IPS DF 19.7 (cell line): ENCODE measurements around the gene CAMKK2.
"Not testable (repeated sequence)": the region's sequence is repeated elsewhere in the genome, so short reads cannot be mapped to it uniquely, and the experiment has no call there.

Experiments
- DNase-seq: peaks from one replicate; pipeline ENCODE4 v3.0.0-alpha.2; 2013; ENCODE audit warnings: low read depth, low spot score

The CAMKK2 gene

DNA sequence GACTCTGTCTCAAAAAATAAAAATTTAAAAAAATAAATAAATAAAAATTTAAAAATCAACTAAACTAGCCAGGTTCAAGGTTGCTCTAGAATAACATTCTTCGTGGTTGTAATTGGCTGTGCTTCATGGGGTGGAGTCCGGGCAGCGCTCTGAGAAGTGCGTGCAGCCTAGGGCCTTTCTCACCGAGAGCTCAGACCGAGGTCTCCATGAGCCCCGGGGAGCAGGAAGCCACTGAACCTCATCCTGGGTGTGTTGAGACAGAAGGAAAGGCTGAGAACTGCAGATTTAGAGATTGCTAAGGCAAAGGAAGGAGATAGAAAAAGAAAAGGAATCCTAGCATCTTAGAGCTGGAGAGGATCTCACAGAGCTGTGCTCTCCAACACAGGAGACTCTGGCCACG lies 71.9 kb downstream of the CAMKK2 start:
- DNase-seq: no peak

DNA sequence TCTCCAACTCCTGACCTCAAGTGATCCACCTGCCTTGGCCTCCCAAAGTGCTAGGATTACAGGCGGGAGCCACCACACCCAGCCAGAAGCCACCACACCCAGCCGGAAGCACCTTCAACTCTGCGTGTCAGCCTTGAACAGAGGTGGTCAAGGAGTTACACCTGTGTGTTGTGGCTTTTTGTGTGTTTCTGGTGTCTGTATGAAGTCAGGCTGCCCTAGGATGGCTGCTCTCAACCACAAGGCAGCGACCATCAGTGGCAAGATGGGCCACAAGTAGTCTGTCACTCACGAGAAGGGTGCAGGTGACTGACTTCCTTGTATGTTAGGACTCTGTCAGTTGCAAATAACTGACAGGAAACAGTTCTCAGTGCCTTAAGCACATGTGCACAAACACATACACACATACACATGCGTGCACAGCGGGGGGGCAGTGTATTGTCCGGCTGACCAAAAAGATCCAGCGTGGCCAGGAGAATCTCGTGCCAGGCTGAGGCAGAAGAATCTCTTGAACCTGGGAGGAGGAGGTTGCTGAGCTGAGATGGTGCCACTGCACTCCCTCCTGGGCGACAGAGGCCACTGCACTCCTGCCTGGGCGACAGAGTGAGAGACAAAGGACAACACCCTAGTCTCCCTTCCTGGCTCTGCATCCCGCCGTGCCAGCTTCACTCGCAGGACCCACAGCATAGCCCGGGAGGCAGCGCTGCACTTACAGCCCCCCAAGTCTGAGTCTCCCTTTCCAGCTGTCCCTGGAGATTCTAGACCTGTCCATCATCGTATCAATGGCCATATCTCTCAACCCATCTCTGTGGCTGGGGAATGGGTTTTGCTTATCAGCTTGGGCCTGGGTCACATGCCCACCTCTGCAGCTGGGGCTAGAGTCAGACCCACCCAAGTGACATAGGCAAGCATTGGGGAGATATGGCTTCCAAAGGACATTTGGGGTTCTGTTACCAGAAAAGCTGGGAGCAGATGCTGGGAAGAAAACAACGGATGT lies 72.9 kb downstream of the CAMKK2 start:
- no peak for DNase-seq

DNA sequence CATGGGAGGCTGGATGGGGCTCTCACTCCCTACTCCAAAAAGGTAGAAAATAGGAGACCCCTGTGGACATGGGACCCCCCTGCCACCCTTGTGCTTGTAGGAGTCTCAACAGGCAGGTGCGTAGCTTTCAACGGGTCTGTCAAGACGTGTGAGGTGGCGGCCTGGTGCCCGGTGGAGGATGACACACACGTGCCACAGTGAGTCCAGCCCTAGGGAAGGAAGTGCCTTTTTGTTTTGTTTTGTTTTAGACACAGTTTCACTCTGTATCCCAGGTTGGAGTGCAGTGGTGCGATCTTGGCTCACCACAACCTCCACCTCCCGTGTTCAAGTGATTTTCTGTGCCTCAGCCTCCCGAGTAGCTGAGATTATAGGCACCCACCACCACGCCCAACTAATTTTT lies 73.7 kb downstream of the CAMKK2 start:
- no peak for DNase-seq

DNA sequence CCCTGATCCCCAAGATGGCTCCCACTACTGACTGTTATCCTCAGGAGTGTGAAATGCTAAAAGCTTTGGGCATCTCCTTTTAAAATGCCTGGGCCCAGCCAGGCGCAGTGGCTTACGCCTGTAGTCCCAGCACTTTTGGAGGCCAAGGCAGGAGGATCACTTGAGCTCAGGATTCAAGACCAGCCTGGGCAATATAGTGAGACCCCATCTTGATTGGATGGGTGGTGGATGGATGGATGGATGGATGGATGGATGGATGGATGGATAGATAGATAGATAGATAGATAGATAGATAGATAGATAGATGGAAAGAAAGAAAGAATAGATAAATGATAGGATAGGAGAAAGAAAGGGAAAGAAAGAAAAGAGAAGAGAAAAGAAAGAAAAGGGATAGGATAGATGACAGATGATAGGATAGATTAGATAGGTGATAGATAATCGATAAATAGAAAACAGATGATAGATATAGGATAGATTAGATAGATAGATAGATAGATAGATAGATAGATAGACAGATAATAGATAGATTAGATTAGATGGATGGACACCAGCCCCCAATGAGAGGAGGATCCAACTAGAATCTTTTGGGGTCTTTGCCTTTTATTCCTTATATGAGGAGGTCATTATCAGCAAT lies 77.0 kb downstream of the CAMKK2 start:
- no peak for DNase-seq

DNA sequence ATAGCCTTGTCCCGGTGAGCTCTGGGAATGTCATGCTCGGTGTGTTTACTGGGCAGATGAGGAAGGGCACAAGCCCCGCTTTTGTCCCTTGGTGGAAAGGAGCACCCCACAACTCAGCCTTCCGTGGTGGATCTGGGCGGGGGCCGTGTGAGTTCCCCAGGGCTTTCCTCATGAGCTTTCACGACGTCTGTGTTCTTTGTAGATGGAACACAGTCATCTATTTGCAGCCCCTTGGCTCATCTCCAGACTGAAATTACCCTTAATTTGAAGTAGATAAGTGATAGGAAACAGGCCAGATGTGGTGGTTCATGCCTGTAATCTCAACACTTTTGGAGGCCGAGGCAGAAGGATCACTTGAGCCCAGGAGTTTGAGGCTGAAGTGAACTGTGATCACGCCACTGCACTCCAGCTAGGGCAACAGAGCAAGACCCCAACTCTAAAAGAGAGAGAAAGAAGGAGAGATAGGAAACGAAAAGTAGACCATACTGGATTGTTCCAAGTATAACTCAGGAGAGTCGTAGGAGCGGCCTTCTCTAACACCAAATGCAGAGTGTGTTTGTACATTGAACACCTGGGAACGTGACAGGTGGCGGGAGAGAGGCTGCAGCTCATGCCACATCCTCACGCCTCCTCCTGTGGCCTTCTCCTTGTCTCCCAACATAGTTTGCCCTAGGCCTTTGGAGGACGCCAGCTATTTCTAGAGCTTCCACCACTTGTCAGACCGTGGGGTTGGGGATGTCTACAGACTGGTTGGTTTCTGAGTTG lies 77.7 kb downstream of the CAMKK2 start:
- DNase-seq: no peak

DNA sequence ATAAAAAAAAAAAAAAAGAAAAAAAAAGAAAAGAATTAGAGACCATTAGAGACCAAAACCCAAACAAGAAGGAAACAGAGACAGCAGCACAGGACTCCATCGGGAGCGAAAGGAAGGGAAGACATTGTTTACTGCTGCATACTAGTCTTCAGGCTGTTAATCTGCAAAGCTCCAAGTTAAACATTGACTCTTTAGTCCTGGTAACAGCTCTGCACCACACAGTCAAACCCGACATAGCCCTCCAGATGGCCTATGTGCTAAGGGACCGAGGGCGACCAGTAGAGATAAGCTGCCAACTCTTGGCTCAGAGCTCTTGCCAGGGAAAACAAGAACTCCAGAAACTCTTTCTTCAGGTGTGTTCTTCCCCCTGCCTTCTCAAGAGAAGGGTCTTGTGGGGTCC lies 78.7 kb downstream of the CAMKK2 start:
- no peak for DNase-seq

DNA sequence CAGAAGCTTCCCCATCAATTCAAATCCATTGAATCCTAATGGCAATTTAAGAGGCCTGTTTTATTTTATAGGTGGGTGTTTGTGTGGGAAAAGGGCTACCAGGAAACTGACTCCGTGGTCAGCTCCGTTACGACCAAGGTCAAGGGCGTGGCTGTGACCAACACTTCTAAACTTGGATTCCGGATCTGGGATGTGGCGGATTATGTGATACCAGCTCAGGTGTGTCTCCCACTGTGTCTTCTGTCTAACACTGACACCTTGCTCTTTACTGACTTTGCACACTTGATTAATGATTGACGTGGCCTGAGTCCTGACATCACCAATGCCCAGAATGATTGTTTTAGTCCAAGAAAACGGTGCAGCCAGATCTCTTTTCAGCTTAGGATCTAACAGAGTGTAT lies 79.4 kb downstream of the CAMKK2 start:
- DNase-seq: no peak

DNA sequence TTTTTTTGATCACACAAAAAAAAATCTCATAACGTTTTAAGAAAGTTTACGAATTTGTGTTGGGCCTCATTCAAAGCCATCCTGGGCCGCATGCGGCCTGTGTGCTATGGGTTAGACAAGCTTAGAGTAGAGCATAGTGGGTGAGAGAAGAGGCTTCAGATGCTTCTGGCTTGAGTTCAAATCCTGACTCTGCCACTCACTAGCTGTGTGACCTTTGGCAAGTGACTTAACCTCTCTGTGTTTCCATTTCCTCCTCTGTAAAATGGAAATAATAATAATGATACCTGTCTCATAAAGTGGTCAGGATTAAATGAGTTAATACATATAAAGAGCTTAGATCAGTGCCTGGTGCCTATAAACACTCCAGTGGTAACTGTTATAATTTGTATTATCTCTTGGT lies 80.4 kb downstream of the CAMKK2 start:
- no peak for DNase-seq

DNA sequence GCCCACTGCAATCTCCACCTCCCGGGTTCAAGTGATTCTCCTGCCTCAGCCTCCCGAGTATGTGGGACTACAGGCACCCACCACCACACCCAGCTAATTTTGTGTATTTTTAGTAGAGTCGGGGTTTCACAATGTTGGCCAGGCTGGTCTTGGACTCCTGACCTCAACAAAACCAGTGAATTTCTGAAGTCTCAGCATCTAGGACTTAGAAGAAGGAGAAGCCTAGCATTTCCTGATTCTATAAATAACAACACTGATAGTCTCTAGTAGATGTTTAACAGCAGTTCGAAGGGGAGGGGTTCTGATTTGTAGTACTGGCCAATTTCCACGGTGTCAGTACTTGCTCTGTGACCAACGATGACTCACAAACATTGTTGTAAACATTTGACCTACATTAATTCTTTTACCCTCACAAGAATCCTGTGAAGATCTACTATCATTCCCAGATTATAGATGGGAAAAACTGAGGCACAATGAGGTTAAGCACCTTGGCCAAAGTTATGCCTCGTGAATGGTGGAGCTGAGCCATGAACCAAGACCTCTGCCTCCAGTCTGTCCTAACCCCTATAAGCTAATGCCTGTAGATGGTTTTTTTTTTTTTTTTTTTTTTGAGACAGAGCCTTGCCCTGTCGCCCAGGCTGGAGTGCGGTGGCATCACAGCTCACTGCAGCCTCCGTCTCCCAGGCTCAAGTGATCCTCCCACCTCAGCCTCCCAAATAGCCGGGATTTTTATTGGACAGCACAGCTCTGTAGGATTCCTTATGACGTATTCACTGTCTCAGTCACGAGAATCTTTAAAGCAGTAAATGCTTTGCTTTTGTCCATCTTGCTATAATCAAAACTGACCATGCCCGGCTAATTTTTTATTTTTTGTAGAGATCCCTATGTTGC lies 81.4 kb downstream of the CAMKK2 start:
- no peak for DNase-seq

DNA sequence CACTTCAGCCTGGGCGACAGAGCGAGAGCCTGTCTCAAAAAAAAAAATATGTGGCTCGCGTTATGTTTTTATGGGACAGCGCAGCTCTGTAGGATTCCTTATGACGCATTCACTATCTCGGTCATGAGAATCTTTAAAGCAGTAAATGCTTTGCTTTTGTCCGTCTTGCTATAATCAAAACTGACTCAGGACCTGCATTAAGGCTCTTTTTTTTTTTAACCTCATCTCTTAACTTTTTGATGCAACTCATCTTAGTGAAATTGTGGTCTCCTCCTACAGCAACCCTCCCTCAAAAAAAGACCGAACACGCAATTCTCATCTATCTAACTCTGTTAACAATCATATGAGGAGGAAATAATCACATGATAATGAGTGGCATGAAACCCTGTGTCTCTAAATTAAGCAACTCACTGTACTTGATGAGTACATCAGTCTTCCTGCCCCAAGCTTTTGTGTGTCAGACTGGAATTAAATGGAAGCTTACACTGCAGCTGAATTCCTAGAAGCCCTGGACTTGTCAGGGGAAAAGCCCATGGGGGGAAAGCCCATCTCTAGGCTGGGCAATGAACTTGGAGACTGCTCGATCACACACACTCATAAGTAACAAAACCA lies 82.2 kb downstream of the CAMKK2 start:
- DNase-seq: no peak

DNA sequence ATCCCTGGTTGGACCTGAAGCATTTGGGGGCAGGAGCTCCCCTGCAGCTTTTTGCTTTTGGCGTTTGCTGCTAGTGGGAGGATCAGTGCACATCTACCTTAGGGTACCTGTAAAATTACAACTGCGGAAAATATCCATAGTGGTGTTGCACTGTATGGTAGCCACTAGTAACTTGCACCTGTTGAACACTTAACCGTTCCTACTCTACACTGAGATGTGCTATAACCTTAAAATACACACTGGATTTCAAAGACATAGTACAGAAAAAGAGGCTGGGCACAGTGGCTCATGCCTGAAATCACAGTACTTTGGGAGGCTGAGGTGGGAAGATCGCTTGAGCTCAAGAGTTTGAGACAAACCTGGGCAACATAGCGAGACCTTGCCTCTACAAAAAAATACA lies 83.6 kb downstream of the CAMKK2 start:
- DNase-seq: no peak

DNA sequence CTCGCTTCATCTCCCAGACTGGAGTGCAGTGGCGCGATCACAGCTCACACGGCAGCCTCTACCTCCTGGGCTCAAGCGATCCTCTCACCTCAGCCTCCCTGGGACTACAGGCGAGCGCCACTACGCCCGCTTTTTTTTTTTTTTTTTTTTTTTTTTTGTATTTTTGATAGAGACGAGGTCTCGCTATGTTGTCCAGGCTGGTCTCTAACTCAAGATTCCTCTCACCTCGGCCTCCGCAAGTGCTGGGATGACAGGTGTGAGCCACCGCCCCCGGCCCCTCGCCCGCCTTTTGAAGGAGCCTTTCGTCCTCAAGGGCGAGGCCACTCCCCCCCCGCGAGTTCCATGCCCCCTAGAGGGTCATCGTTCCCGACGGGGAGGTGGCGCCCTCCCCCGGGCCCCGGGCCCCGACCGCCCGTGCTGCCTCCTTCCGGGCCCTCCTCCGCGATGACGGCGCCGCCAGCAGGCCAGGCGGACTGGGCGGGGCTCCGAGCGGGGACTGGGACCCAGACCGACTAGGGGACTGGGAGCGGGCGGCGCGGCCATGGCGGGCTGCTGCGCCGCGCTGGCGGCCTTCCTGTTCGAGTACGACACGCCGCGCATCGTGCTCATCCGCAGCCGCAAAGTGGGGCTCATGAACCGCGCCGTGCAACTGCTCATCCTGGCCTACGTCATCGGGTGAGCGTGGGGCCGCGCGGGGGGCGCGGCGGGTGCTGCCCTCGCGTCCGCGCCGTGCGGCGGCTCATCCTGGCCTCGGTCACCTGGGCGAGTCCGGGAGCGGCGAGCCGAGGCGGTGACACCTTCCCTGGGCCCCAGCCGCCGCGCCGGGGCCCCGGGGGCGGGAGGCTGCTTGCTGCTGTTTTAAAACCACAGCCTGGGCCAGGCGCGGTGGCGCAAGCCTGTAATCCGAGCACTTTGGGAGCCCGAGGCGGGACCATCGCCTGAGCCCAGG lies 86.6 kb downstream of the CAMKK2 start, which contains the start of gene P2RX4:
P2RX4 (plus strand) TSS at position 506 of the 949 bp plus-strand sequence; CDS start at position 542, 36 bp downstream.
- DNase-seq: no peak

DNA sequence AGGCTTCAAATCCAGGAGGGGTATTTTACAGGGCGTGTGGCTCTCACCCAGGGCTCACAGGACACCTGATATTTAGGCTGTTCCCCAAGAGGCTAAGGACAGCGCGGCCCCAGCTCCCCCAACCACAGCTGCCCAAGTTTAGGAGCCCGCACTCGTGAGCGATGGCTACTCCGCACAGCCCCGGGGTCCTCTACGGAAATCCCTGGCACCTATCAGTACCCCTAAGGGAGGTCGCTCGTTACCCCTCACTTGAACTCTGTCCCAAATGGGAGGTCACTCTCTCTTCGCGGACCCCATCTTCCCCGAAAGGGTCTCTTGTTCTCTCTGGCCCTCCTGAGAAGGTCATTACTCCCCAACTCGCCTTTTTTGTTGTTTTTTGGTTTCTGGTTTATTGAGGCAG lies 87.3 kb downstream of the CAMKK2 start:
- no peak for DNase-seq

DNA sequence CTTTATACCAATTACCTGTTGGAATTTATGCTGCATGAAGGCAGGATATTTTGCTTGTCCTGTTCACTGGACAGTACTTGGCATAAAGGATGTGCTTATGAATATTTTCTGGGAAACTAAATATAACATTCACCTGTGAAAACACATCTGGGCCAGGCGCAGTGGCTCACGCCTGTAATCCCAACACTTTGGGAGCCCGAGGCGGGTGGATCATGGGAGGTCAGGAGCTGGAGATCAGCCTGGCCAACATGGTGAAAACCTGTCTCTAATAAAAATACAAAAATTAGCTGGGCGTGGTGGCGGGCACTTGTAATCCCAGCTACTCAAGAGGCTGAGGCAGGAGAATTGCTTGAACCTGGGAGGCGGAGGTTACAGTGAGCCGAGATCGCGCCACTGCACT lies 87.9 kb downstream of the CAMKK2 start:
- not testable (repeated sequence) for DNase-seq

DNA sequence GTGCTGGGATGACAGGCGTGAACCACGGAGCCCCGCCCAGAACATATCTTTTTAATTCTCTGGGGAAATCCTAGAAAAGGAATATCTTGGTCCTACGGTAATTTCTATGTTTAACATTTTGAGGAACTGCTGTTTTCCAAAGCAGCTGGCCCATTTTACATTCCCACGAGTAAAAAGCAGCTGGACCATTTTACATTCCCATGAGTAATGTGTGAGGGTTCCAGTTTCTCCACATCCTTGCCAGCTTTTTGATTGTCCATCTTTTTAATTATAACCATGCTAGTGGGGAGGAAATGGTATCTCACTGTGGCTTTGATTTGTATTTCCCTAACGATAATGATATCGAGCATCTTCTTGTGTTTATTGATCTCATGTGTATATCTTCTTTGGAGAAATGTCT lies 91.0 kb downstream of the CAMKK2 start:
- DNase-seq: no peak

DNA sequence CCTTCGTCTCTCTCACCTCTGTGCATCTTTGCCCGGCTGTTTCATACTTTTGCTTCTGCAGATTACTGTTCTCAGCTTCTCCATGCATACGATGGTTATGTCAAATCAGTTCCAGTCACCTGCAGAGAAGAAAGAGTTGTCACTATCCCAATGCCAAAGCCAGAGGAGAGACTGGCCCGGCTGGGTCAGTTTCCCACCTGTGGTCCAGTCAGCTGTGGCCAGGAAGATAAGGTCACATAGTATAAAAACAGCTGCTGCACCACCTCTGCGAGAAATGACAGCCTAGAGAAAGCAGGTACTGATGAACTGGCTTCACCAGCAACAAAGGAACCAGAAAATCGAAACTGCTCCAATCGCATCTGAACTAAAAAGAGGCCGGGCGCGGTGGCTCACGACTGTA lies 93.0 kb downstream of the CAMKK2 start:
- no peak for DNase-seq

DNA sequence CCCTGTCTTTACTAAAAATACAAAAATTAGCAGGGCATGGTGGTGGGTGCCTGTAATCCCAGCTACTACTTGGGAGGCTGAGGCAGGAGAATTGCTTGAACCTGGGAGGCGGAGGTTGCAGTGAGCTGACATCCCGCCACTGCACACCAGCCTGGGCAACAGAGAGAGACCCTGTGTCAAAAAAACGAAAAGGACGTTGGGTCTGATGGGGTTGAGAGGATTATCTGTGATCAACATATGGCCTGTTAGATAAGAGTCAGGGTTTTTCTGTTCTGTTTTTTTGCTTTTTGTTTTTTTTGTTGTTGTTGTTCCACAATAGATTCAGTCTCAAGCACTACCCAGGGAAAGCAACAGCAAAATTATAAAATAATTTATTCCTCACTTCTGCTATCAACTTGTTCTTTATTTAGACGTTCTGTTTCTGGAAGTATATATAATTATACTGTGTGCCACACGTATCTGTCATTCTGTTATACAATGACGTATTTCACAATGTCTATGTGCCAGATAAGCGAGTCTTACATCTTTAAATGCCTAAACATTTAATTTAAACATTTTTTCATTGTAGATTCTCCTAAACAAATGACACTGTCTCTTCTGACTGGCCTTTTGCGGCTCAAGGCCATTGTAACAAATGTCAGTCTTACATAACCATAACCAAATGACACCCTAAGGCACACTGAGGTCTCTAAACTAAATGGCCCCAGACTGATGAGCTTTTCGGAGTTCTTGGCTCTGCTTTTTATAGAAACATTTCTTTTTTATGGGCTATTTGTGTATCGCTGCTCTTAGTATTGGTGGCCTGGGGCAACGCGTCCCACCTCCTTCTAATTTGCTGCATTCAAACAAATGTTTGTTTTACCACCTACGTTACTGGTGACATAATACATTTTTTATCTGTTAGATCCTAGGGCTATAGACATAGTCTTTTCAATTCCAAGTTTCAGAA lies 93.8 kb downstream of the CAMKK2 start:
- no peak for DNase-seq

DNA sequence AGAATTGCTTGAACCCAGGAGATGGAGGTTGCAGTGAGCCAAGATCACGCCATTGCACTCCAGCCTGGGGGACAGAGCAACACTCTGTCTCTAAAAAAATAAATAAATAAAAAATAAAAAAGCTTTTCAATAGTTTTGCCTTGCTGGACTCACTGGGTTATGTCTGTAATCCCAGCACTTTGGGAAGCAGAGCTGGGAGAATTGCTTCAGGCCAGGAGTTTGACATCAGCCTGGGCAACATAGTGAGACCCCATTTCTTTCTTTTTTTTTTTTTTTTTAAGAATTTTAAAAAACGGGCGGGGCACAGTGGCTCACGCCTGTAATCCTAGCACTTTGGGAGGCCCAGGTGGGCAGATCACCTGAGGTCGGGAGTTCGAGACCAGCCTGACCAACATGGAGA lies 95.4 kb downstream of the CAMKK2 start:
- not testable (repeated sequence) for DNase-seq
